ENCODE measurements around the gene SLC5A5. TPM values are rescaled to one million over a fixed set of nuclear protein-coding genes. Genes with fewer than 3 reads are reported as not detected.
"Not testable (repeated sequence)": the region's sequence is repeated elsewhere in the genome, so short reads cannot be mapped to it uniquely, and the experiment has no call there.

Gene SLC5A5
- polyA plus RNA-seq, 1 of the 3 experiments (the other 2 are of a cell fraction): 0.02 TPM

DNA sequence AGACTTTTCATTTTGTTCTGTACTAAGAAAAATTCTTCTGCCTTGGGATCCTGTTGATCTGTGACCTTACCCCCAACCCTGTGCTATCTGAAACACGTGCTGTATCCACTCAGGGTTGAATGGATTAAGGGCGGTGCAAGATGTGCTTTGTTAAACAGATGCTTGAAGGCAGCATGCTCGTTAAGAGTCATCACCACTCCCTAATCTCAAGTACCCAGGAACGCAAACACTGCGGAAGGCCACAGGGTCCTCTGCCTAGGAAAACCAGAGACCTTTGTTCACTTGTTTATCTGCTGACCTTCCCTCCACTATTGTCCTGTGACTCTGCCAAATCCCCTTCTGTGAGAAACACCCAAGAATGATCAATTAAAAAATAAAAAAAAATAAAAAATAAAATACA lies 47.4 kb downstream of the SLC5A5 start:
- H3K9me2 ChIP-seq; DNase-seq; H3K79me2 ChIP-seq (ENCODE audit: insufficient read depth); H3K36me3 ChIP-seq (replicated peaks in 1 of 2; ENCODE audit: control insufficient read depth in 1 of 2, insufficient read depth in 2 of 2, low read length in 1 of 2); H4K20me1 ChIP-seq (ENCODE audit: insufficient read depth); H3F3A ChIP-seq (replicated peaks; ENCODE audit: insufficient read depth); H3K4me2 ChIP-seq; H3K9me3 ChIP-seq; H3K27me3 ChIP-seq (ENCODE audit: insufficient read depth); H3K9ac ChIP-seq; H3K4me3 ChIP-seq (ENCODE audit: low read depth in 2 of 2, low read length in 1 of 2); H3K4me1 ChIP-seq (ENCODE audit: control insufficient read depth in 1 of 2, insufficient read depth in 2 of 2, low read depth in 1 of 2, low read length in 1 of 2); H3K27ac ChIP-seq (ENCODE audit: low read depth in 2 of 2, low read length in 1 of 2); POLR2A ChIA-PET; H2AFZ ChIP-seq (ENCODE audit: low read depth): not testable (repeated sequence)
- 60% methylated on average over 3 of the region's 5 CpGs for WGBS (ENCODE audit: low lambda C conversion rate)
- CTCF ChIA-PET: interaction anchor here (3.7 kb wide), 1 partner anchor 13 kb away, joined by 16 read pairs; the partner anchor contains the start of gene CCDC124

DNA sequence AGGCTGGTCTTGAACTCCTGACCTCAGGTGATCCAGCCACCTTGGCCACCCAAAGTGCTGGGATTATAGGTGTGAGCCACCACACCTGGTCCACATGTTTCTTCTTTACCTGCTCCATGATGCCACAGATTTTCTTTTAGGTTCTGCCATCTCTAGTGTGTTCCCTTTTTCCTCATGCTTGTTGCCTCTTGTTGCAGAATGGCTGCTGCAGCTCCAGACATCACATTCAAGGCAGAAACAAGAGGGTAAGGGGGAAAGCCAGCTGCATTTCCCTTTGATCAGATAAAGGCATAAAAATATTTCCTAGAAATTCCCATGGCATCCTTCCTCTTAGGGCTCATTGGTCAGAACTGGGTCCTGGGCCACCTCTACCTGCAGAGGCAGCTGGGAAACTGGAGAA lies 48.8 kb downstream of the SLC5A5 start:
- H3K4me1 ChIP-seq (ENCODE audit: control insufficient read depth in 1 of 2, insufficient read depth in 2 of 2, low read depth in 1 of 2, low read length in 1 of 2): no peaks in the 10 kb centered on the region
- H3K9ac ChIP-seq: no peak overlapping the region
- H3K27ac ChIP-seq (ENCODE audit: low read depth in 2 of 2, low read length in 1 of 2): no peak overlapping the region
- ChIA-PET CTCF (interaction anchor here (1.1 to 3.7 kb wide), 3 partner anchors 10 to 51 kb away, joined by 3 to 16 read pairs (median 3); partner anchors contain the start of gene CCDC124), POLR2A (no interaction called here)
- H3K4me2 ChIP-seq: no peak overlapping the region
- no peaks in the 10 kb centered on the region for H3K36me3 ChIP-seq (replicated peaks in 1 of 2; ENCODE audit: control insufficient read depth in 1 of 2, insufficient read depth in 2 of 2, low read length in 1 of 2)
- H3K9me3 ChIP-seq: no peaks in the 10 kb centered on the region
- no peak overlapping the region for H2AFZ ChIP-seq (ENCODE audit: low read depth)
- no peaks in the 10 kb centered on the region for H3K79me2 ChIP-seq (ENCODE audit: insufficient read depth)
- H4K20me1 ChIP-seq (ENCODE audit: insufficient read depth): no peaks in the 10 kb centered on the region
- H3K27me3 ChIP-seq (ENCODE audit: insufficient read depth): no peaks in the 10 kb centered on the region
- no peaks in the 10 kb centered on the region for H3K9me2 ChIP-seq
- no peaks in the 10 kb centered on the region for H3F3A ChIP-seq (replicated peaks; ENCODE audit: insufficient read depth)
- TF ChIP-seq, protein P1, sequence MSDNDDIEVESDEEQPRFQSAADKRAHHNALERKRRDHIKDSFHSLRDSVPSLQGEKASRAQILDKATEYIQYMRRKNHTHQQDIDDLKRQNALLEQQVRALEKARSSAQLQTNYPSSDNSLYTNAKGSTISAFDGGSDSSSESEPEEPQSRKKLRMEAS (IDR thresholded peaks at IDR 0.05; ENCODE audit: low read depth): no peak
- TF ChIP-seq FOXM1 (IDR thresholded peaks at IDR 0.05; ENCODE audit: low read depth) (no peak), RAD21 (IDR thresholded peaks at IDR 0.05; ENCODE audit: low read length) (no peak), CHD2 (IDR thresholded peaks at IDR 0.05; ENCODE audit: low read length, partially characterized antibody) (no peak), SMC3 (IDR thresholded peaks at IDR 0.05; ENCODE audit: low read depth, low read length) (no peak), JUND (IDR thresholded peaks at IDR 0.05) (no peak)
- TF ChIP-seq, protein P2, sequence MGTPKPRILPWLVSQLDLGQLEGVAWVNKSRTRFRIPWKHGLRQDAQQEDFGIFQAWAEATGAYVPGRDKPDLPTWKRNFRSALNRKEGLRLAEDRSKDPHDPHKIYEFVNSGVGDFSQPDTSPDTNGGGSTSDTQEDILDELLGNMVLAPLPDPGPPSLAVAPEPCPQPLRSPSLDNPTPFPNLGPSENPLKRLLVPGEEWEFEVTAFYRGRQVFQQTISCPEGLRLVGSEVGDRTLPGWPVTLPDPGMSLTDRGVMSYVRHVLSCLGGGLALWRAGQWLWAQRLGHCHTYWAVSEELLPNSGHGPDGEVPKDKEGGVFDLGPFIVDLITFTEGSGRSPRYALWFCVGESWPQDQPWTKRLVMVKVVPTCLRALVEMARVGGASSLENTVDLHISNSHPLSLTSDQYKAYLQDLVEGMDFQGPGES (IDR thresholded peaks at IDR 0.05; ENCODE audit: low read depth, low read length): no peak
- TF ChIP-seq, protein P3, sequence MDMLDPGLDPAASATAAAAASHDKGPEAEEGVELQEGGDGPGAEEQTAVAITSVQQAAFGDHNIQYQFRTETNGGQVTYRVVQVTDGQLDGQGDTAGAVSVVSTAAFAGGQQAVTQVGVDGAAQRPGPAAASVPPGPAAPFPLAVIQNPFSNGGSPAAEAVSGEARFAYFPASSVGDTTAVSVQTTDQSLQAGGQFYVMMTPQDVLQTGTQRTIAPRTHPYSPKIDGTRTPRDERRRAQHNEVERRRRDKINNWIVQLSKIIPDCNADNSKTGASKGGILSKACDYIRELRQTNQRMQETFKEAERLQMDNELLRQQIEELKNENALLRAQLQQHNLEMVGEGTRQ (IDR thresholded peaks at IDR 0.05; ENCODE audit: borderline replicate concordance, low read depth, low read length): no peak
- H3K4me3 ChIP-seq (ENCODE audit: low read depth in 2 of 2, low read length in 1 of 2): no peak overlapping the region
- no peak for DNase-seq

DNA sequence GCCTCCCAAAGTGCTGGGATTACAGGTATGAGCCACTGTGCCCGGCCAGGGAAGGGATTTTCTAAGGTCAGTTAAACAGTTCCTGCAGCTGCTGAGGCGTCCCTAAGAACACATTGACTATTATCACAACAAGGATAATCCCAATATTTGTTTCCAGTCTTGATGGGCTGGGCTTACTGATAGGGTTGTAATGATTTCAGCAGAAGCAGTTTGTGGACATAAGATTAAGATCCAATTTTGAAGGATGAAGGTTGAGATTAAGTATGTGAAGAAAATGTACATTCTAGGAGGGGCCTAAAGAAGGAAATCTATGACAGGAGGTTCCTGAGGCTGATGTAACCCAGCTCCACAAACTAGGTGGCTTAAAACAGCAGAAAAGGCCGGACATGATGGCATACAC lies 50.4 kb downstream of the SLC5A5 start:
- no peaks in the 10 kb centered on the region for H3K9me2 ChIP-seq
- H3K79me2 ChIP-seq (ENCODE audit: insufficient read depth): no peaks in the 10 kb centered on the region
- H3K4me2 ChIP-seq: no peak overlapping the region
- no peak for DNase-seq
- no peaks in the 10 kb centered on the region for H3K9me3 ChIP-seq
- POLR2A ChIA-PET: no interaction called here
- no peaks in the 10 kb centered on the region for H4K20me1 ChIP-seq (ENCODE audit: insufficient read depth)
- no peaks in the 10 kb centered on the region; the same call in 1 of the 2 replicates for H3K27me3 ChIP-seq (ENCODE audit: insufficient read depth)
- no peak overlapping the region for H3K9ac ChIP-seq
- no peak overlapping the region for H3K27ac ChIP-seq (ENCODE audit: low read depth in 2 of 2, low read length in 1 of 2)
- H3K4me1 ChIP-seq (ENCODE audit: control insufficient read depth in 1 of 2, insufficient read depth in 2 of 2, low read depth in 1 of 2, low read length in 1 of 2): no peaks in the 10 kb centered on the region
- H2AFZ ChIP-seq (ENCODE audit: low read depth): no peak overlapping the region
- CTCF ChIA-PET: interaction anchor here (3.7 kb wide), 1 partner anchor 10 kb away, joined by 16 read pairs; the partner anchor contains the start of gene CCDC124
- no peaks in the 10 kb centered on the region for H3F3A ChIP-seq (replicated peaks; ENCODE audit: insufficient read depth)
- 45% methylated on average over 3 of the region's 3 CpGs for WGBS (ENCODE audit: low lambda C conversion rate)
- no peak overlapping the region for H3K4me3 ChIP-seq (ENCODE audit: low read depth in 2 of 2, low read length in 1 of 2)
- H3K36me3 ChIP-seq (replicated peaks in 1 of 2; ENCODE audit: control insufficient read depth in 1 of 2, insufficient read depth in 2 of 2, low read length in 1 of 2): no peaks in the 10 kb centered on the region
- TF ChIP-seq TCF12 (IDR thresholded peaks at IDR 0.05) (no peak), TAF1 (IDR thresholded peaks at IDR 0.05; ENCODE audit: borderline replicate concordance, low read depth, low read length) (no peak), FOXM1 (IDR thresholded peaks at IDR 0.05; ENCODE audit: low read depth) (no peak), GATA2 (CRISPR knock-in tag; IDR thresholded peaks at IDR 0.05) (no peak), MEF2A (IDR thresholded peaks at IDR 0.05; ENCODE audit: borderline replicate concordance, low read depth) (no peak), TEAD4 (IDR thresholded peaks at IDR 0.05; ENCODE audit: borderline replicate concordance, insufficient read depth) (no peak)
- TF ChIP-seq, protein P1 (IDR thresholded peaks at IDR 0.05; ENCODE audit: low read depth): no peak
- TF ChIP-seq, protein P4, sequence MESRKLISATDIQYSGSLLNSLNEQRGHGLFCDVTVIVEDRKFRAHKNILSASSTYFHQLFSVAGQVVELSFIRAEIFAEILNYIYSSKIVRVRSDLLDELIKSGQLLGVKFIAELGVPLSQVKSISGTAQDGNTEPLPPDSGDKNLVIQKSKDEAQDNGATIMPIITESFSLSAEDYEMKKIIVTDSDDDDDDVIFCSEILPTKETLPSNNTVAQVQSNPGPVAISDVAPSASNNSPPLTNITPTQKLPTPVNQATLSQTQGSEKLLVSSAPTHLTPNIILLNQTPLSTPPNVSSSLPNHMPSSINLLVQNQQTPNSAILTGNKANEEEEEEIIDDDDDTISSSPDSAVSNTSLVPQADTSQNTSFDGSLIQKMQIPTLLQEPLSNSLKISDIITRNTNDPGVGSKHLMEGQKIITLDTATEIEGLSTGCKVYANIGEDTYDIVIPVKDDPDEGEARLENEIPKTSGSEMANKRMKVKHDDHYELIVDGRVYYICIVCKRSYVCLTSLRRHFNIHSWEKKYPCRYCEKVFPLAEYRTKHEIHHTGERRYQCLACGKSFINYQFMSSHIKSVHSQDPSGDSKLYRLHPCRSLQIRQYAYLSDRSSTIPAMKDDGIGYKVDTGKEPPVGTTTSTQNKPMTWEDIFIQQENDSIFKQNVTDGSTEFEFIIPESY (IDR thresholded peaks at IDR 0.05; ENCODE audit: borderline replicate concordance, low read depth): no peak
- TF ChIP-seq, protein P5, sequence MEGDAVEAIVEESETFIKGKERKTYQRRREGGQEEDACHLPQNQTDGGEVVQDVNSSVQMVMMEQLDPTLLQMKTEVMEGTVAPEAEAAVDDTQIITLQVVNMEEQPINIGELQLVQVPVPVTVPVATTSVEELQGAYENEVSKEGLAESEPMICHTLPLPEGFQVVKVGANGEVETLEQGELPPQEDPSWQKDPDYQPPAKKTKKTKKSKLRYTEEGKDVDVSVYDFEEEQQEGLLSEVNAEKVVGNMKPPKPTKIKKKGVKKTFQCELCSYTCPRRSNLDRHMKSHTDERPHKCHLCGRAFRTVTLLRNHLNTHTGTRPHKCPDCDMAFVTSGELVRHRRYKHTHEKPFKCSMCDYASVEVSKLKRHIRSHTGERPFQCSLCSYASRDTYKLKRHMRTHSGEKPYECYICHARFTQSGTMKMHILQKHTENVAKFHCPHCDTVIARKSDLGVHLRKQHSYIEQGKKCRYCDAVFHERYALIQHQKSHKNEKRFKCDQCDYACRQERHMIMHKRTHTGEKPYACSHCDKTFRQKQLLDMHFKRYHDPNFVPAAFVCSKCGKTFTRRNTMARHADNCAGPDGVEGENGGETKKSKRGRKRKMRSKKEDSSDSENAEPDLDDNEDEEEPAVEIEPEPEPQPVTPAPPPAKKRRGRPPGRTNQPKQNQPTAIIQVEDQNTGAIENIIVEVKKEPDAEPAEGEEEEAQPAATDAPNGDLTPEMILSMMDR (IDR thresholded peaks at IDR 0.05): no peak
